Body of pancreas (tissue), 4 donors: ENCODE results near the gene KIN. TPM values are rescaled to one million over a fixed set of nuclear protein-coding genes. Genes with fewer than 3 reads are reported as not detected.
"Not testable (repeated sequence)": the region's sequence is repeated elsewhere in the genome, so short reads cannot be mapped to it uniquely, and the experiment has no call there.

Experiments
- ATAC-seq: fragments of 150-250 bp; one replicate; pipeline ENCODE4 v1.9.1; 2016
- DNase-seq, 4 donors: peaks; one replicate each; pipeline ENCODE4 v3.0.0-alpha.2; 2019
- H3K27ac ChIP-seq, 4 donors: fragments of 200-600 bp; sonication (generic); 1 replicate in 3 of 4; 2 replicates in 1 of 4; pipeline versions ENCODE4 v1.5.1 to v1.6.1; 2016 to 2019; ENCODE audit warnings: mild to moderate bottlenecking in 1 of 4, mixed read lengths in 1 of 4, moderate library complexity in 1 of 4
- H3K27me3 ChIP-seq, 2 donors: fragments of 200-600 bp; sonication (generic); one replicate each; pipeline ENCODE4 v1.6.0; 2016; ENCODE audit warnings: mild to moderate bottlenecking in 1 of 2
- H3K36me3 ChIP-seq, 2 donors: fragments of 200-600 bp; sonication (generic); replicated peaks in 1 of 2; 2 replicates each; pipeline ENCODE4 v1.5.1; 2016; ENCODE audit warnings: low read depth in 2 of 2; ENCODE audit not compliant: insufficient read depth in 1 of 2
- H3K4me1 ChIP-seq: fragments of 200-600 bp; sonication (generic); one replicate; pipeline ENCODE4 v1.6.0; 2016
- H3K4me3 ChIP-seq, 2 donors: fragments of 200-600 bp; sonication (generic); 1 replicate in 1 of 2; 2 replicates in 1 of 2; pipeline ENCODE4 v1.5.1; 2016 to 2019
- H3K9me3 ChIP-seq, 3 donors: fragments of 200-600 bp; sonication (generic); 1 replicate in 2 of 3; 2 replicates in 1 of 3; pipeline ENCODE4 v1.5.1; 2016
- CTCF ChIP-seq, 7 experiments: fragments of 450-650 bp in 4 of 7; fragments of 200-600 bp in 3 of 7; sonication (generic) in 3 of 7; IDR thresholded peaks; one replicate each; pipeline ENCODE4 v1.5.1; 2016 to 2019; ENCODE audit warnings: antibody characterized with exemption in 7 of 7
- POLR2A ChIP-seq, 3 donors: fragments of 450-650 bp; IDR thresholded peaks; one replicate each; pipeline ENCODE4 v1.6.1; 2016; ENCODE audit warnings: antibody characterized with exemption in 3 of 3, mild to moderate bottlenecking in 2 of 3
- WGBS, 2 donors: methylation state at CpG; one replicate each; pipeline ENCODE4 v1.1.5; 2017; 5-methylcytosine and 5-hydroxymethylcytosine counted together
- intact Hi-C: fragments of 100-400 bp; cut with DNase I; formaldehyde crosslinking; loops from one replicate; pipeline ENCODE4 v1.15.1; 2023
- total RNA-seq, 2 donors: library from RNA; depleted of rRNA; stranded (reverse); fragments of >200 nt; gene quantifications; one replicate each; pipeline ENCODE4 v1.1.0, GENCODE V29; 2016

KIN gene
- total RNA-seq, 2 donors from 2014 or later, result 4.9 to 6.2 TPM

DNA sequence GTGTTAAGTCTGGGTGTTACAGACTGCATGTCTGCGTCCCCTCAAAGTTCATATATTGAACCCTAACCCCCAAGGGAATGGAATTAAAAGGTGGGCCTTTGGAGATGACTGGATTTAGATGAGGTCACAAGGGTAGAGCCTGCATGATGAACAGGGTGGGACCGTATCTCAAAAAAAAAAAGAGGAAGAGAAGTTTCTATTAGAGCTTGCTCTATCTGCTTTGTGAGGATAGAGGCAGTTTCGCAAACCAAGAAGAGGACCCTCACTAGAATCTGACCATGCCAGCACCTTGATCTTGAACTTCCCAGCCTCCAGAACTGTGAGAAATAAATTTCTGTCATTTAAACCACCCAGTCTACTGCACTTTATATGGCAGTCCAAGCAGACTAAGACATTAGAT is 1.4 kb downstream of the KIN start:
- TF ChIP-seq CTCF (IDR thresholded peaks at IDR 0.05), result no peak
- no peak for TF ChIP-seq POLR2A (IDR thresholded peaks at IDR 0.05)
- intact Hi-C loops, result no loop called here
- H3K27ac ChIP-seq, result no peak overlapping the region
- H3K27me3 ChIP-seq, result no peaks in the 10 kb centered on the region
- no peaks in the 10 kb centered on the region for H3K36me3 ChIP-seq
- H3K9me3 ChIP-seq, result no peaks in the 10 kb centered on the region
- H3K4me3 ChIP-seq, result no peak overlapping the region
- WGBS, 2 donors, result 67 to 90% methylated on average over 3 of the region's 3 CpGs
- ATAC-seq (no peak), DNase-seq (no peak)
- peaks cover 46% of the 10 kb centered on the region for H3K4me1 ChIP-seq

- H3K27me3 ChIP-seq, H3K4me3 ChIP-seq, DNase-seq, H3K9me3 ChIP-seq, intact Hi-C loops, H3K27ac ChIP-seq, ATAC-seq: not testable (repeated sequence)
- Histone ChIP-seq H3K4me1 (peaks cover 24% of the 10 kb centered on the region), H3K36me3 (peaks cover 7 to 13% of the 10 kb centered on the region in 2 donors)
- 78 to 81% methylated on average over 6 of the region's 6 CpGs for WGBS, 2 donors
These were observed 5.6 kb downstream of the KIN start for GRCh38 chr10:7782194-7782593.

- no peak for ATAC-seq
These were observed 11.0 kb downstream of the KIN start for GRCh38 chr10:7776777-7777176.

DNA sequence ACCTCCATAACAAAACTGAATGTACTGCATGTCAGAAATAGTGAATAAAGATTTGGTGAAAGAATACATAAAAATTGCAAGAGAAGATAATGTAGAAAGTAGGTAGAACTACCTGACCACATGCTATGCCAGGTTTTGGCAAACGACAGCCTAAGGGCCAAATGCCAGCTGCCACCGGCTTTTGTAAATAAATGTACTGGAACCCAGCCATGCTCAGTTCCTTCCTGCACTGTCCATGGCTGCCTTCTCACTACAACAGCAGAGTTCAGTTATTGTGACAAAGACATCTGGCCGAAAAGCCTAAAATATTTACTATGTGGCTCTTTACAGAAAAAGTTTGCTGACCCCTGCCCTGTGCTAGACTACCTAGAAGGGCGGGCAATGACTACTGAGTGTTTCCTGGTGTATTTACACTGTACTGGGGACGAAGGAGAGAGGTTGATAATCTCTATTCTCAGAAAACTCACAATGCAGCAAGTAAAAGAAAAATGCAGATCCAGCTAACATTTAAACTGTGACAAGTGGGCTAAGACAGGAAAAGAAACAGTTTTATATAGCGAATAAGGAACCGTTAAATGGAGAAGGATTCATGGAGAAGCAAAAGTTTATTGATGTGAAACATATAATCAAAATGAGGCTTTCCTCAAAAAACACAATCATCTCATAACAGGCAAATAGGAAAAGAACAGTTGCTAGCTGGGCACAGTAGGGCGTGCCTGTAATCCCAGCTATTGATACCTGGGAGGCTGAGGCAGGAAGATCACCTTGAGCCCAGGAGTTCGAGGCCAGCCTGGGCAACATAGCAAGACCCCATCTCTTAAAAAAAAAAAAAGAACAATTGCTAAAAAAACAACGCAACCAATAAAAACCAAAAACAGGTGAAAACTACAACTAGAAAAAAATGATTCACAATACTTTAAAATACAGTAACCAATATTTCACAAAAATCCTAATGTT is 13.7 kb downstream of the KIN start:
- TF ChIP-seq POLR2A (IDR thresholded peaks at IDR 0.05) (no peak), CTCF (IDR thresholded peaks at IDR 0.05) (no peak)
- Histone ChIP-seq H3K4me3 (no peak overlapping the region), H3K36me3 (peaks cover 7 to 14% of the 10 kb centered on the region in 2 donors), H3K4me1 (peaks cover 17% of the 10 kb centered on the region), H3K27me3 (no peaks in the 10 kb centered on the region), H3K9me3 (no peaks in the 10 kb centered on the region), H3K27ac (peak overlapping the region in 3 of 4 donors; percentile 26 to 66 (median 55))
- DNase-seq (peak; percentile 87 to 95 (median 92)), ATAC-seq (peak; percentile 91)
- 33 to 34% methylated on average over 10 of the region's 10 CpGs for WGBS, 2 donors
- intact Hi-C loops, result no loop called here

More at GRCh38 chr10:7776777-7777176, 11.0 kb downstream of the KIN start:
- no peak overlapping the region for H3K4me3 ChIP-seq
- H3K27ac ChIP-seq, result no peak overlapping the region
- TF ChIP-seq CTCF (IDR thresholded peaks at IDR 0.05), result no peak
- 91 to 94% methylated on average over 2 of the region's 2 CpGs for WGBS, 2 donors
- H3K4me1 ChIP-seq, result peaks cover 17% of the 10 kb centered on the region
- H3K36me3 ChIP-seq, result peaks cover 7 to 16% of the 10 kb centered on the region in 2 donors
- intact Hi-C loops, result no loop called here
- H3K9me3 ChIP-seq, result no peaks in the 10 kb centered on the region
- no peaks in the 10 kb centered on the region for H3K27me3 ChIP-seq
- no peak for DNase-seq

- no peak for TF ChIP-seq POLR2A (IDR thresholded peaks at IDR 0.05)
- 91 to 96% methylated on average over 7 of the region's 7 CpGs for WGBS, 2 donors
- no peak for DNase-seq
- H3K9me3 ChIP-seq, result no peaks in the 10 kb centered on the region
- no peak overlapping the region for H3K27ac ChIP-seq
- no peak overlapping the region for H3K4me3 ChIP-seq
- peaks cover 6% of the 10 kb centered on the region for H3K4me1 ChIP-seq
- intact Hi-C loops, result no loop called here
- no peak for ATAC-seq
- no peaks in the 10 kb centered on the region for H3K27me3 ChIP-seq
- peaks cover 3 to 16% of the 10 kb centered on the region in 2 donors for H3K36me3 ChIP-seq
These were observed 19.4 kb downstream of the KIN start for GRCh38 chr10:7768417-7768816.
